ENCODE measurements around the gene CA7.
A peak's percentile ranks its signal among the peaks of the same experiment; 100 is the strongest.

CA7 gene

DNA sequence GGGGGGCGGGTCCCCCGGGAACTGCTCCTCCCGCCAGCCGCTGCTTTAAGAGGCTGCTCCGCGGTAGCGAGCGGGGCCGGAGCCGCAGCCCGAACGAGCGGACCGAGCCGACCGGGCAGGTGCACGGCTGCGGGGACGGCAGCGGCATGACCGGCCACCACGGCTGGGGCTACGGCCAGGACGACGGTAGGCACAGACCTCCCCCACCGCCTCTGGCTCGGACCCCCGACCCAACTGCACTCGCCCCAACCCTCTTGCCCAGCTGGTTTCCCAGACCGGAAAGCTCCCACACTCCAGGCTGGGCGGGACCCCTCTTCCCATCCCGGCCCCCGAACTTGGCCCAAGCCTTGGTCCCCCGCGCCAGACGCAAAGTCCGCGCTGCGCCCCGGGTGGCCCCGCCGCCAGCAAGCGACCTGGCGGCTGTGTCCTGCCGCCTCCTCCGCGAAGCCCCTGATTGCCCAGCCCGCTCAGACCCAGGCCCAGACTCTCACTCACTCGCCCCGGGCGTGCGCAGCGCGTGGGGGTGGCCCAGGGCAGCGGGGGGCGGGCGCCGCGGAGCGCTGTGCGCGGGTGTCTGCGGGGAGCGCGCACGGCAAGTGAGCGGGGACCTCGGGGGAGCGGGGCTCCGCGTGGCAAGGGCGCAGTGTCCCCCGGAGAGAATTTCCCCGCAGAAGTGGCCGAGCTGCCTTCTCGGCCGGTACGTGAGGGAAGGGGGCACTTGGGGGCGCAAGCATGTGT lies at the start of gene CA7:
Gene CA7, plus strand, starts transcription at position 73 of the 738 bp plus-strand sequence. Its CDS starts 74 bp downstream, at position 147.
- DNase-seq, result no peak

DNA sequence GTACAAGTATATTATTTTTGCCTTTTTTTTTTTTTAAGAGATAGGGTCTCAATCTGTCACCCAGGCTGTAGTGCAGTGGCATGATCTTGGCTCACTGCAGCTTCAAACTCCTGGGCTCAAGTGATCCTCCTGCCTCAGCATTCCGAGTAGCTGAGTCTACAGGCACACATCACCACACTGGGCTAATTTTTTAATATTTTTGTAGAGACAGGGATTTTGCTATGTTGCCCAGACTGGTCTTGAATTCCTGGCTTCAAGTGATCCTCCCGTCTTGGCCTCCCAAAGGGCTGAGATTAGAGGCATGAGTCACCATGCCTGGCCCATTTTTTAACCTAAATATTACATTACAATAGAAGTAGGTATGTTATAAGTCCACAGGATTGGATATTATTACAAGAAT lies 46.1 kb upstream of the CA7 start:
- no peak for DNase-seq

DNA sequence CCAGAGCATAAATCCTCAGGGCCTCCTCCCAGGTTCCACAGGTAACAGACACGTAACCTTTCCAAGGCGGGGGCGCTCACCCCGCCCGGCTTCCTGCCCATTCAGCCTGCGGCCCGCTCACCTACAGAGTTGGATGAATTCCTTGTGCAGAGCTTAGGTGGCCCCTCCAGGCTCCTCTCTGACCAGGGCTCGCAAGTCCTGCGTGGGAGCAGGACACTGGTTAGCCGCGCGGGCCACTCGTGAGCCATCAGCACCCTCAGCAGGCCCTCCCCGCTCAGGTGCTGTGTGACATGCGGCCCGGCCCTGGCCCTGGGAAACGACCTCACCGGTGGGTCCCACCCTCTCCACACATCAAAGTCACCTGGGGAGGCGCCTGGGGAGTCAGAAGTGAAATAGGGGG lies 43.4 kb upstream of the CA7 start:
- no peak for DNase-seq

DNA sequence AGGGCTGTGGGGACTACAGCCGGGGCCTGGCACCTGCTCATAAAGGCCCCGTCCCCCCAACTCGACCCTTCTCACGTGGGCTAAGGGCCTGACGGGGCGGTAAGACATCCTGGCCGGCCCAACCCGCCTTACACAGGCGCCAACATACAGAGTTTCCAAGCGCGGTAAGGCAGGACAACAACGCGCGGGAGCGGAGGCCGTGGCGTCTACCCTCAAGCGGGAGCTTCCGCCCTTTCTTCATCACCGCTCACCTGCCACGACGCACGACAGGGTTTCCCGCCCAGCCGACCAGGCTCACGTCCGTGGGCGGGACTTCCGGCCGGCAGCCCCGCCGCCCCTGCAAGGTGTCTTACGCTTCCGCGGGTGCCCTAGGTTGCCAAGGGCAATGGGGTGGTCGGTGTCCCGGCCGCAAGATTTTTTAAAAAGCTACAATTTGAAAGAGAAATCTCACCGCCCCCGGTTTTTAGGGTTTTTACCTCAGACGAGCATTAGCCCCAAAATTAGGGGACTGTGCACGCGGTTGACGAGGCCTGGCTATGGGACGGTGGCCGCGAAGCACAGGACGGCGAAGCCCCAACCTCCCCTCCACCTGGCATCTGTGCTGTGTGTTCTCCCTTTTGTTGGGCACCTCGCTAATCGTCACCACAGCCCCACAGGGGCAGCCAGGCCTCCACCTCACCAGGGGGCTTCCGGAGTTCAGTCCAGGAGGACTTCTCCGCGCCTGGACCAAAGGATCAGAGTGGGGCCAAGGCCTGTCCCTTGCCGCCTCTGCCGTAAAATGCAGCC lies 42.7 kb upstream of the CA7 start, which contains the start of gene TERB1:
Gene TERB1, minus strand, starts transcription at position 265 of the 786 bp plus-strand sequence. CDS start 4,786 bp downstream, outside the sequence.
- DNase-seq, result no peak

DNA sequence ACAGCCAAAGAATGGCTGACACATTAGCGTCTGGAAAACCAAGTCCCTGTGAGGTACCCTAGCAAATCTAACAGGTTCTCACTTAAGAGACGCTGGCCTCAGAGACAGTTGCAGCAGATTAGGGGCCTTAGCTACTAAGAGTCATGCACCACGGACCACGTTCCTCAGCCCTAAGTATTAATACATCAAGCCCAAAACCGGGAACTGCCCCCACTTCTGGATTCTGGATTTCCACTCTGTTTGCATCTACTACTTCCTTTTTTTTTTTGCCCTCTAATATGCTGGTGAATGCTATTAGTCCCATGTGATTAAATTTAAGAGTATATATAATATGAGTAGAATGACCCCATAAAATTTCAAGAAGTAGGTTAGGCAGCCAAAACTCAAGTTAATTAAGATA lies 42.1 kb upstream of the CA7 start:
- peak in 1 of 2 experiments; percentile 4 for DNase-seq

DNA sequence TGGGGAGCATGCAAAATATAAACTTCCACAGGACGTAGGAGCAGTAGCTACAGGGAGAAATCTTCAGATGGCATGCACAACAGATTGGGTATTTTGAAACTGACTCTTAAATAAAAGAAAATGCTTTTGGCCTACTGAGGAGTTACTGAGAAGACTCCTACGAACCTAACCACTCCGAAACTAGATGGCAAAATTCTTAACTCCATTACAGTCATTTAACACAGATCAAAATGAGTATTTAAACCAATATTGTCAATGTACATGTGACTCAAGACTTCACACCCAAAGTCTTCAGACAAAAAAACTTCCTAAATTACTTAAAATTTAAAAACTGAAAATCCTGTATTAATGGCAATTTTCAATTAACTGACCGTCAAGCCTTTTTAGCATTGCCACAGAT lies 34.4 kb upstream of the CA7 start:
- DNase-seq, result no peak

DNA sequence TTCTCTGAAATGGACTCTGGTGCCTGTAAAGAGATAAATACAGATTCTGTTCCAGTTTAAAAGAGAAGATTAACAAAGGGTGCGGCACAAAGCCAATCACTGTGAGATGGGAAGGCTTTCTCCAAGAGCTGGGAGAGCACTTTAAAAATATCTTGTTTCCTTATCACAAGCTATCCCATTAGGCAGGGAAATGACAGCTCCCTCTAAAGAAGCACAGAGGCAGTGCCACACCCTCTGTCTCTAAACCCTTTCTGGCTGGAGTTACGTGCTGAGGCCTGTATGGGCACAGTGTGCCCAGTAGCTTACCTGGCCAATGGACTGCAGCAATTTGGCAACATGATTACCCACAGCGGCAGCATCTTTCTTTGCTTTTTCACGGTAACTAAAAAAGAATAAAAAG lies 33.8 kb upstream of the CA7 start:
- DNase-seq, result no peak

DNA sequence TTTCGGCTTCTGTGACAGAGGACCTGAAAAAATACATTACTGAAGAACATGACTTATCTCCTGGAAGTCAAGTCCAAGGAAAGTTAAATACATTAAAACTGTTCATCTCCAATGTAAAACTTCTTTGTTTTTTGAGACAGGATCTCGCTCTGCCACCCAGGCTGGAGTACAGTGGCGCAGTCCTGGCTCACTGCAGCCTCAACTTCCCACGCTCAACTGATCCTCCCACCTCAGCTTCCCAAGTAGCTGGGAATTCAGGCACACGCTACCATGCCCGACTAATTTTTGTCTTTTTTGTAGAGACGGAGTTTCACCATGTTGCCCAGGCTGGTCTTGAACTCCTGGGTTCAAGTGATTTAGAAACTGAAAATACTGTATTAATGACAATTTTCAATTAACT lies 33.2 kb upstream of the CA7 start:
- DNase-seq, result no peak

DNA sequence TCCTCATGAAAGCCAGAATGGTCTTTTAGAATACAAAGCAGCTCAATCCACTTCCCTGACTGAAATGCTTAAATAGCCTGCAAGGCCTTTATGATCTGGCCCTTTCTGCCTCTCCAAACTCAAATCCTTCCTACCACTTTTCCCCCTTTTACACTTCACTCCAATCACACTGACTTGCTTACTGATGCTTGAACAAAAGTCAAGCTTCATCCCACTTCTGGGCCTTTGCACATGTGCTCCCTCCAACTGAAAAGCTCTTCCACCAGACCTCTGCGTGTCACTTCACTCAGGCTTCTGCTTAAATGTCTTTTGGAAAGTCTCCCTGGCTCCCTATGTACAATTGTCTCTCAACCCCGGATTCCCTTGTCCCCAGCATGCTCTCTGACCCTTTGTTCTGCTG lies 29.5 kb upstream of the CA7 start:
- no peak for DNase-seq

DNA sequence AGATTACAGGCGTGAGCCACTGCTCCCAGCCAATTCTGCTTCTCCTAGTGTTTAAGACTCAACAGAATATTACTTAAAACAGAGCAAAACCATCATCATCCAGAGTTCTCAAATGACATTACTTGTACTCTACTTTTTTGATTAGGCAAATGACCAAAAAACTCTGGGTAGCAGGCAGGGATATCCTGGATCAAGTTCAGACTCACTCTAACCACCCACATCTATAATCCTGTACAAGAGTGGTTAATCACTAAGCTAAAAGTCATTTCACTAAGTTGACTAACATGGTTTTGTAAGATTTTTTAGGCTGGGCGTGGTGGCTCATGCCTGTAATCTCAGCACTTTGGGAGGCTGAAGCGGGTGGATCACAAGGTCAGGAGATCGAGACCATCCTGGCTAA lies 20.2 kb upstream of the CA7 start:
- no peak for DNase-seq

DNA sequence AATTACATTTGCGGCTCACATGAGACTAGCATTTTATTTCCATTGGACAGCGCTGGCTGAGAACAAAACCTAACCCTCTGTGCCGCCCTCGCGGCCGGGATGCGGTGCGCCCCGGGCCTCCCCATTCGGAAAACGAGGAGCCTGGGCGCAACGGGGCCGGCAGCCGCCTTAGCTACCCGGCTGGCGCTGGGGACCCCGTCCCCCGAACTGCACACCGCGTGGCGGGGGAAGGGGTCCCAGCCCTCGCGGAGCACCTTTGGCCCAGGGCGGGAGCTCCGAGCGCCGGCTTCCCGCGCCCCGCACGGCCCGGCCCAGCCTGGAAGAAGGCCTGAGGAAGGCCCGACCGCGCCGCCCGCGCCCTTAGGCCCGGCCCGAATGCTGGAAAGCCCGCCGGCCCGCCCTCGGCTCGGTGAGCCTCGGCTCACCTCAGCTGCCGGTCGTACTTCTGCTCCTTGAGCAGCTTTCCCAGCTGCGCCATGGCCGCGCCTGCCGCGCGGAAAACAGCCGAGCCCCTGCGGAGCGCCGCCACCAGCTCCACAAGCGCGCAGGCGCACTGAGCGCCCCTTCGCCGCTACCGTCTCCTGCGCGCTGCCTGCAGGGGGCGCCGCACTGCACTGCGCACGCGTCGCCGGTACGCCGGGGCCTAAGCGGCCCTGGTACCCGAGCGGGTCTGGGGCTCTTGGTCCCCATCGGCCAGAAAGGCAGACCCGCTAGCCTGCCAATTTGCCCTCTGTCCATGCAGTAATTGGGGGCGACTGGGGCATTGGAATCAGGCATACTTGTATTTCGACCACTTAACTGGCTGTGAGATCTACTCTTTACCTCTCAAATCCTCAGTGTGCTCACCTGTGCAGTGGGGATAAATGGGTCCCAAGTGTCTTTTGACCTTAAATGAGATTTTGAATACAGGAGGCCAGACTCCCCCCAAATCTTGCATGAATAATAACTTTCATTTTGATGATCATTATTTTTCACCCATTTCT lies 13.5 kb upstream of the CA7 start, which contains the start of gene NAE1:
Gene NAE1, minus strand, starts transcription at position 555 of the 983 bp plus-strand sequence. Its CDS starts 77 bp downstream, at position 478.
- peak; percentile 67 to 78 for DNase-seq

DNA sequence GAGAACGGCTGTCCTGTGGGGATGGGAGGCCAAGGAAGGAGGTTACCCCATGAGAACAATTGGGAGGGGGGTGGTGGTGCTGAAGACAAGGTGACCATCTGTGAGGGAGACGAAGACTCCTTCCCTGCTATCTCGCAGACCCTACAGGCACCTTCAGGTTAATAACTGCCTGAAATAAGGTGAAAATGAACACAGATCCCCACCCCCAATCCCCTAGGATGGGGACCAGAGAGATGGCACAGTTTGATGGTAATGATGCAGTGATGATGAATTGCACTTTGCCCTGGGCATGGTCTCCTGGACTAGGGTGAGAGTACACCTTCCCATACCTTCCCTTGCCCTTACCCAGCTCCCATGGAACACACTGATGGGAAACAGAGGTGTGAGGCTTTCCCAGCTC lies 12.0 kb upstream of the CA7 start:
- no peak for DNase-seq

DNA sequence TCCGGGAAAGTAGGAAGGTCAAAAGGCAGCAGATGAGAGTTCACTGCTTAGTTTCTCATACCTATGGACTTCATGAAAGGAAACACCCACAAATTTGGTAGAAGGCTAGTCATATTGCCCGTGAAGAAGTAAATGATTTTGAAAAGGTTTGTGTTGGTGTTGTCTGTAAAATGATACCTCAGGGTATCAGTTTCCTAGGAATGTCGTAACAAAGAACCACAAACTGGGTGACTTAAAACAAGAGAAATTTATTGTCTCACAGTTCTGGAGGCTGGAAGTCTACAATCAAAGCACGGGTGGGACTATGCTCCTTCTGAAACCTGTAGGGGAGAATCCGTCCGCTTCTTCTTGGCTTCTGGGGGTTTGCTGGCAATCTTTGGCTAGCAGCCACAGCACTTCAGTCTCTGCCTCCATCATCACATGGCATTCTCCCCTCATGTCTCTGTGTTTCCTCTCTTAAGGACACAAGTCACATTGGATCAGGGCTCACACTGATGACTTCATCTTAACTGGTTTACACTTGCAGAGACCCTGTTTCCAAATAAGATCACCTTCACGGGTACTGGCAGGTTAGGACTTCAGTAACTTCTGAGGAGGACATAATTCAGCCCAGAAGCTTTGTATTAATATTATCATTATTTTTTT lies 11.4 kb upstream of the CA7 start:
- no peak for DNase-seq

DNA sequence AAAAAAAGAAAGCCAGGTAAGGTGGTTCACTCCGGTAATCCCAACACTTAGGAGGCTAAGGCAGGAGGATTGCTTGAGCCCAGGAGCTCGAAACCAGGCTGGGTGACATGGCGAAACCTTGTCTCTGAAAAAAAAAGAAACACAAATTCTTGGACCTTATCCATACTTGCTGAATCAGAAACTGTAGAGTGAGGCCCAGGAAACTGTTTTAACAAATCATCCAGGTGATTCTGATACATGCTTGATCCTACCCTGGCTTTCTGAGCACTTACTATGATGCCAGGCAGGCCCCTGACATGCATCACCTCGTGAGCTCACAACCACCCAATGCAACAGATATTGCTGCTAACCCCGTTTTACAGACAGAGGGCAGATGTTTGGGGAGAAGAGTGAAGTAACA lies 9.5 kb upstream of the CA7 start:
- no peak for DNase-seq

DNA sequence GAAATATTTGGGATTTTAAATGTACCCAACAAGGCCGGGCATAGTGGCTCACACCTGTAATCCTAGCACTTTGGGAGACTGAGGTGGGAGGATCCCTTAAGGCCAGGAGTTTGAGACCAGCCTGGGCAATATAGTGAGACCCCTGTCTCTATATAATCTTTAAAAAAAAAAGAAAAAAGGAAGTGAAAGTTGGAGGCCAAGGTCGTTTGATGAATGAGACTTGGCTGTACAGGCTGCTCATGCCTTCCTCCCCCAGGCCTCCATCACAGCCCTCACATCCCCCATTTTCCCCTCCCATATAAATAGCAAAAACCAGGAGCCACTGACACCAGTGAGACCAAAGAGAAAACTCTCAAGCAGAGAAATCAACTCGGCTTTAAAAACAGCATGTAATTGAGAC lies 3.3 kb upstream of the CA7 start:
- DNase-seq, result no peak

DNA sequence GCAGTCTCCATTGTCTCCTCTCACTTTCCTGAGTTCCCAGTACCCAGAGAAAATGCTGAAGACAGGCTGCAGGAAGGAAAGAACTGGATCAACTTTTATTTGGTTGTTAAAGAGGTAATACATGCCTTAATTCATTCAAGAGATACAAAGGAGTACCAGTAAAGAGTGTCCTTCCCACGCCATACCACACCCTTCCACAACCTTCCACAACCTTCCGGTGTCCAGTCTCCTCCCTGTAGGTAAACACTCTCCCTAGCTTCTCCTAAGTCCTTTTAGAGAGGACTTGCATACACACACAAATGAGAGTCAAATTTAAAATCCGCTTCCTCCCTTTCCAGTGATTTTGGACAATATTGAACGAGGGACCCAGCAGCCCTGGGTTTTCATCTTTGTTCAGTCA lies 2.8 kb upstream of the CA7 start:
- DNase-seq, result no peak

DNA sequence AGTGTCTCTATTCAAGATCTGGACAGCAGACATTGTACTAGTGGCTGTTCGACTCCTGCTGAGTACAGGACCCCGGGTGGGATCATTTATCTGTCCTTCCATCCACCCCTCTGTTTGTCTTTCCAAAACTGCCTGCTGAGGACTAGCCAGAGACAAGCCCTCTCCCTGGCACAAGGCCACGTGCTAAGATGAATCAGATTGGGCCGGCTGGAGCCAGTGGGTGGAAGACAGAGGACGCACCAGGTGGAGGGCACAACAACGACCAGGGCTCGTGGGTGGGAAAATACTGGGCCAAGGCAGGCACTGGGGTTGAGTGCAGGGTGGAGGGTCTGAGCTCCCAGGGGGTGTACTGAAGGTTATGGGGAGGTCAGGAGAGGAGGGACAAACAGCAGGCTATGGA lies 1.4 kb upstream of the CA7 start:
- no peak for DNase-seq

DNA sequence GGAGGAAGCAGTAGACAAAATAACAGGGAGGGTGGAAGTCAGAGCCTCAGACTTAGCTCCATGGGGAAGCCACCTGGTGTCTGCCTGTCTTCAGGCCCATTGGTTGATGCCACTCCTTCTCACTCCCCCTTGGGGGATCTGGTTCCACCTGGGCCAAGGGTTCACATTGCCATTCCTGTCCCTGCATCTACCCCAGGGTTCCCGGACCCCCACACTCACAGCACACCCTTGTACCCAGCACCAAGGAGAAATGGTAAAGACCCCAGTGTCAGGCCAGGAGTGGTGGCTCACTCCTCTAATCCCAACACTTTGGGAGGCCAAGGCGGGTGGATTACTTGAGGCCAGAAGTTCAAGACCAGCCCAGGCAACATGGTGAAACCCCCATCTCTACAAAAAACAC lies 1.0 kb upstream of the CA7 start:
- DNase-seq, result no peak

DNA sequence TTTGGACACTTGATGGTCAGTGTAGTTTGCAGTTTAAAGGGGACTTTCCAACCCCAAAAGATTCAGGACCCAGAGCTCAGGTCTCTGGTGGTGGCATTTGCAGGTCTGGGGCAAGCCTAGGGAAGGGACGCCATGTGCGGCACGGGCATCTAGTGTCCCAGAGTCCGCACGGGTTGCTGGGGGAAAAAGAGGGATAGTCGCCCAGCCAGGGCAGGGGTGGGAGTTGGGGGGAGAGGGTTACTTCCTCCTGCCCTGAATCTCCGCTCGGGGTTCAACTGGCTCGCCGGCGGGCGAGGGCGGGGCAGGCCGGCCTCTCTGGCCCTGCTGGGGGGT lies 239 bp upstream of the CA7 start:
- no peak for DNase-seq

DNA sequence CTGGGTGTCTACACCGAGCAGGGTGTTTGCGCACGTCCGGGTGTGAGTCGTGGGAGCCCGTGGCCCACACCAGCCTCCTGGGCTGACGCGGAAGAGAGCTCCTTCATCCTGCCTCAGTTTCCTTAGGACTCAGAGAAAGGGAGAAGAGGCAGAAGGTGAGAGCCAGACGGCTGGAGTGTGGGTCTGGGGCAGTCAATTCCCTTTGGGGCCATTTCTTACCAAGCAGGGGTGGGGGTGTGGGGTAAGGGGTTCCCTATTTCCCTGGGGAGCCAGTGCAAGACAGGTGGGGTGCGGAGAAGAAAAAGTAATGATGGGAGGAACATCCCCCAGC lies 831 bp downstream of the CA7 start:
- DNase-seq, result no peak

DNA sequence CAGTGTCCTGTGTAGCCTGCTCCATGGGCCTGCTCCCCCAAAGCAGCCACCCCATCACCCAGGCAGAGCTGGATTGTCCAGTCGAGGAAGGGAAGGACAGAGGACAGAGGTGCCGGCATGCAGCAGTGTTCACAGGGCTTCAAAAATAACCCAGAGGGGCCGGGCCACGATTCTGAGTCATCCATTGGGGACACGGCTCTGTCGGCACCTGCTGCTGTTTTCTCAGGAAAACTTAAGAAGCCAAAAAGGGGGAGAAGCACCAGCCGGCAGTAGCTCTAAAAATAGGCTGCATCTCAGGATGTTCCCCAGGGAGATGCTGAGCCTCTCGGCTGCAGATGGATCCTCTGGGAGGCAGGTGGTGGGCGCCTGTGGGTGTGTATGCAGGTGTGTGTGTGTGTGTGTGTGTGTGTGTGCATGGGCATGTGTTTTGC lies 1.6 kb downstream of the CA7 start:
- DNase-seq, result no peak

DNA sequence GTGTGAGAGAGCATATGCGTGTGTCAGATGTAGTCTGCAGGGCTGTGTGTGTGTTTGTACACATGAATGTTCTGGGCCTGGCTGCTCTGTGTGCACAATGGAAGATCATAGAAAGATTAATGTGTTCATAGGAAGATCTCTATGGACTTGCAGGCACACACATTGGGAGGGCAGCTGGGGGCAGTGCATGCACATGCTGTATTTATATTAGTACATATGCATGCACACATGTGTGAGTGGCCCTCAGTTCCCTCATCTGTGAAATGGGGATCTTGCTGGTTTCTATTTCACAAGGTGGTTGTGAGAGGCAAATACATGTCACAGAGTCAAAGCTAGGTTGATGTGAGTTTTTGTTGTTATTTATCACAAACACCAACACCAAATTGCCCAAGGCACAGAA lies 2.1 kb downstream of the CA7 start:
- DNase-seq, result no peak

DNA sequence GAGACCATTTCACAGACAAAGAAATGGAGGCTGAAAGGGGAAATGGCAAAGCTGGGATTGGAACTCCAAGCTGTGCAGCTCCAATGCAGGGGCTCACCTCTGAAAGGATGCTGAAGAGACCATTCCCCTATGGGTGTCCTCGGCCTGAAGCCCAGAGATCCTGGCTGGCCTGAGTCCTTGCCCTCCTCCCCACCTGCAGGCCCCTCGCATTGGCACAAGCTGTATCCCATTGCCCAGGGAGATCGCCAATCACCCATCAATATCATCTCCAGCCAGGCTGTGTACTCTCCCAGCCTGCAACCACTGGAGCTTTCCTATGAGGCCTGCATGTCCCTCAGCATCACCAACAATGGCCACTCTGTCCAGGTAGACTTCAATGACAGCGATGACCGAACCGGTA lies 2.6 kb downstream of the CA7 start:
- DNase-seq, result no peak

Measured in AML-193 (cell line).